SJCRH30 (cell line): ENCODE results near the gene CPNE5. TPM values are rescaled to one million over a fixed set of nuclear protein-coding genes. Genes with fewer than 3 reads are reported as not detected.
"Not testable (repeated sequence)": the region's sequence is repeated elsewhere in the genome, so short reads cannot be mapped to it uniquely, and the experiment has no call there.

Experiments used
- DNase-seq, 2 experiments: peaks; one replicate each; pipeline ENCODE4 v3.0.0-alpha.2; 2015 to 2020
- H3K27ac ChIP-seq: fragments of 250-450 bp; sonication (Bioruptor Pico); 2 replicates; pipeline ENCODE4 v1.5.1; 2020; ENCODE audit warnings: mild to moderate bottlenecking, moderate library complexity
- H3K27me3 ChIP-seq: fragments of 250-450 bp; sonication (Bioruptor Pico); 2 replicates; pipeline ENCODE4 v1.5.1; 2020; ENCODE audit warnings: mild to moderate bottlenecking, moderate library complexity
- H3K36me3 ChIP-seq: fragments of 250-450 bp; sonication (Bioruptor Pico); 2 replicates; pipeline ENCODE4 v1.5.1; 2020; ENCODE audit warnings: mild to moderate bottlenecking, moderate library complexity
- H3K4me1 ChIP-seq: fragments of 250-450 bp; sonication (Bioruptor Pico); 2 replicates; pipeline ENCODE4 v1.5.1; 2020; ENCODE audit warnings: mild to moderate bottlenecking, moderate library complexity
- H3K4me3 ChIP-seq: fragments of 250-450 bp; sonication (Bioruptor Pico); 2 replicates; pipeline ENCODE4 v1.5.1; 2020; ENCODE audit warnings: mild to moderate bottlenecking, moderate library complexity
- H3K9me3 ChIP-seq: fragments of 250-450 bp; sonication (Bioruptor Pico); replicated peaks from 2 replicates; pipeline ENCODE4 v1.5.1; 2020; ENCODE audit warnings: mild to moderate bottlenecking, moderate library complexity
- total RNA-seq: library from RNA; depleted of rRNA; stranded (reverse); fragments of >200 nt; shearing (Covaris generic); gene quantifications from 2 replicates; pipeline ENCODE4 v1.2.3, GENCODE V29; 2014

The CPNE5 gene
- total RNA-seq, 1 experiment from 2014 or later: 0.57 TPM

- H3K4me1 ChIP-seq: peaks cover 4% of the 10 kb centered on the region; the same call in 1 of the 2 replicates
- no peak overlapping the region for H3K27ac ChIP-seq
- no peaks in the 10 kb centered on the region for H3K9me3 ChIP-seq
- H3K27me3 ChIP-seq: peaks cover 3% of the 10 kb centered on the region; the same call in 1 of the 2 replicates
- DNase-seq: no peak
- H3K4me3 ChIP-seq: no peak overlapping the region
- H3K36me3 ChIP-seq: no peaks in the 10 kb centered on the region
These were observed 110.7 kb downstream of the CPNE5 start for GRCh38 chr6:36728289-36729160.

GRCh38 chr6:36727505-36728021, 111.7 kb downstream of the CPNE5 start:
- peak in 1 of 2 experiments; percentile 34 for DNase-seq
- no peaks in the 10 kb centered on the region for H3K36me3 ChIP-seq
- H3K27me3 ChIP-seq: no peaks in the 10 kb centered on the region
- H3K4me1 ChIP-seq: peaks cover 4% of the 10 kb centered on the region; the same call in 1 of the 2 replicates
- H3K27ac ChIP-seq: no peak overlapping the region
- H3K9me3 ChIP-seq: no peaks in the 10 kb centered on the region
- H3K4me3 ChIP-seq: no peak overlapping the region

GRCh38 chr6:36725581-36725980, 113.7 kb downstream of the CPNE5 start:
- DNase-seq: no peak
- Histone ChIP-seq H3K36me3 (no peaks in the 10 kb centered on the region), H3K9me3 (no peaks in the 10 kb centered on the region), H3K4me1 (peaks cover 4% of the 10 kb centered on the region; the same call in 1 of the 2 replicates), H3K27ac (no peak overlapping the region), H3K4me3 (no peak overlapping the region), H3K27me3 (no peaks in the 10 kb centered on the region)

- H3K9me3 ChIP-seq: no peaks in the 10 kb centered on the region
- H3K27ac ChIP-seq: no peak overlapping the region
- H3K4me1 ChIP-seq: peaks cover 4% of the 10 kb centered on the region; the same call in 1 of the 2 replicates
- H3K27me3 ChIP-seq: no peaks in the 10 kb centered on the region
- DNase-seq: peak; percentile 62 to 71
- H3K36me3 ChIP-seq: no peaks in the 10 kb centered on the region
- no peak overlapping the region for H3K4me3 ChIP-seq
These were observed 114.5 kb downstream of the CPNE5 start for GRCh38 chr6:36724514-36725390.

- not testable (repeated sequence) for H3K36me3 ChIP-seq, H3K9me3 ChIP-seq, H3K4me1 ChIP-seq, DNase-seq, H3K27me3 ChIP-seq, H3K27ac ChIP-seq, H3K4me3 ChIP-seq
These were observed 115.3 kb downstream of the CPNE5 start for GRCh38 chr6:36723992-36724391.

- H3K27me3 ChIP-seq: 0 out of 2 replicates have a peak, but pooled peaks cover 2% of the 10 kb centered on the region
- no peaks in the 10 kb centered on the region for H3K4me1 ChIP-seq
- H3K4me3 ChIP-seq: no peak overlapping the region
- no peaks in the 10 kb centered on the region for H3K36me3 ChIP-seq
- H3K9me3 ChIP-seq: no peaks in the 10 kb centered on the region
- no peak overlapping the region for H3K27ac ChIP-seq
- DNase-seq: no peak
These were observed 116.4 kb downstream of the CPNE5 start for GRCh38 chr6:36722879-36723278.

GRCh38 chr6:36722365-36722764, 116.9 kb downstream of the CPNE5 start:
- Histone ChIP-seq H3K27ac (no peak overlapping the region), H3K9me3 (no peaks in the 10 kb centered on the region), H3K4me3 (no peak overlapping the region), H3K27me3 (peaks cover 7% of the 10 kb centered on the region; the same call in 1 of the 2 replicates), H3K4me1 (no peaks in the 10 kb centered on the region), H3K36me3 (no peaks in the 10 kb centered on the region)
- no peak for DNase-seq

GRCh38 chr6:36721369-36722140, 117.7 kb downstream of the CPNE5 start:
- H3K27me3 ChIP-seq: peaks cover 10% of the 10 kb centered on the region; the same call in 1 of the 2 replicates
- no peak for DNase-seq

GRCh38 chr6:36720251-36721141, 118.7 kb downstream of the CPNE5 start:
- H3K36me3 ChIP-seq: no peaks in the 10 kb centered on the region
- H3K4me3 ChIP-seq: no peak overlapping the region
- H3K9me3 ChIP-seq: no peaks in the 10 kb centered on the region
- no peak for DNase-seq
- no peaks in the 10 kb centered on the region for H3K4me1 ChIP-seq
- H3K27ac ChIP-seq: no peak overlapping the region
- peaks cover 10% of the 10 kb centered on the region; the same call in 1 of the 2 replicates for H3K27me3 ChIP-seq

More at GRCh38 chr6:36721369-36722140, 117.7 kb downstream of the CPNE5 start:
- no peaks in the 10 kb centered on the region for H3K9me3 ChIP-seq
- no peaks in the 10 kb centered on the region for H3K36me3 ChIP-seq
- H3K27ac ChIP-seq: no peak overlapping the region
- no peak overlapping the region for H3K4me3 ChIP-seq
- no peaks in the 10 kb centered on the region for H3K4me1 ChIP-seq

GRCh38 chr6:36719126-36719525, 120.1 kb downstream of the CPNE5 start:
- Histone ChIP-seq H3K4me1 (no peaks in the 10 kb centered on the region), H3K9me3 (no peaks in the 10 kb centered on the region), H3K4me3 (no peak overlapping the region), H3K27ac (no peak overlapping the region), H3K36me3 (no peaks in the 10 kb centered on the region), H3K27me3 (peaks cover 10% of the 10 kb centered on the region; the same call in 1 of the 2 replicates)
- DNase-seq: no peak

- Histone ChIP-seq H3K27me3 (peaks cover 10% of the 10 kb centered on the region; the same call in 1 of the 2 replicates), H3K9me3 (no peaks in the 10 kb centered on the region), H3K4me3 (no peak overlapping the region), H3K36me3 (no peaks in the 10 kb centered on the region), H3K27ac (no peak overlapping the region), H3K4me1 (no peaks in the 10 kb centered on the region)
- no peak for DNase-seq
These were observed 120.7 kb downstream of the CPNE5 start for GRCh38 chr6:36718560-36718959.

- H3K4me1 ChIP-seq: no peaks in the 10 kb centered on the region
- H3K9me3 ChIP-seq: no peaks in the 10 kb centered on the region
- DNase-seq: no peak
- no peak overlapping the region for H3K27ac ChIP-seq
- no peak overlapping the region for H3K4me3 ChIP-seq
- peaks cover 10% of the 10 kb centered on the region; the same call in 1 of the 2 replicates for H3K27me3 ChIP-seq
- no peaks in the 10 kb centered on the region for H3K36me3 ChIP-seq
These were observed 121.2 kb downstream of the CPNE5 start for GRCh38 chr6:36717871-36718540.
